Endothelial cell of umbilical vein (primary cell): Measurements from ENCODE around the gene FAM78A. TPM values are rescaled to one million over a fixed set of nuclear protein-coding genes. Genes with fewer than 3 reads are reported as not detected.
"Not testable (repeated sequence)": the region's sequence is repeated elsewhere in the genome, so short reads cannot be mapped to it uniquely, and the experiment has no call there.

Experiments
- BruUV-seq: library from RNA; stranded (reverse); fragments of 400-500 nt; replicated peaks from 2 replicates; lab custom pipeline; 2021; lab: Mats Ljungman, UMichigan
- CTCF ChIA-PET: fragments of 300-600, 350-600 bp; sonication (Branson Sonifier 250); formaldehyde crosslinking; loops from one replicate; lab custom pipeline; 2021; ENCODE audit warnings: antibody characterized with exemption, inconsistent platforms; lab: Charles Lee
- POLR2A ChIA-PET: fragments of 300-600, 350-600 bp; sonication (Branson Sonifier 250); formaldehyde crosslinking; loops from one replicate; lab custom pipeline; 2021; ENCODE audit warnings: antibody characterized with exemption, inconsistent platforms; lab: Charles Lee
- DNase-seq: peaks from one replicate; pipeline ENCODE4 v3.0.0-alpha.2; 2011; ENCODE audit warnings: low read depth, low spot score
- FAIRE-seq: peaks from 2 replicates; lab custom pipeline; 2011; peaks lifted over from hg19 to GRCh38; lab: Jason Lieb, UNC
- H2AFZ ChIP-seq: 2 replicates; pipeline ENCODE4 v1.6.0; 2012; ENCODE audit warnings: low read depth, low read length, control low read depth, inconsistent platforms
- H3K27ac ChIP-seq: 2 replicates; pipeline ENCODE4 v1.5.1; 2011; ENCODE audit warnings: low read depth, mild to moderate bottlenecking, control low read depth, low read length, moderate library complexity; ENCODE audit not compliant: insufficient read depth
- H3K27me3 ChIP-seq, 2 experiments: 2 replicates each; pipeline versions ENCODE4 v1.6.0 to v1.6.1; 2011; ENCODE audit warnings: low read length in 2 of 2, mixed read lengths in 1 of 2; ENCODE audit not compliant: control insufficient read depth in 2 of 2, insufficient read depth in 2 of 2
- H3K36me3 ChIP-seq, 2 experiments: 2 replicates in 1 of 2; 3 replicates in 1 of 2; pipeline ENCODE4 v1.5.1; 2011; ENCODE audit warnings: low read length in 2 of 2, mild to moderate bottlenecking in 1 of 2, moderate library complexity in 1 of 2; ENCODE audit not compliant: control insufficient read depth in 2 of 2, insufficient read depth in 2 of 2; ENCODE audit errors: extremely low read depth in 1 of 2
- H3K4me1 ChIP-seq: 3 replicates; pipeline ENCODE4 v1.5.1; 2011; ENCODE audit warnings: mild to moderate bottlenecking, low read length; ENCODE audit not compliant: control insufficient read depth, insufficient read depth; ENCODE audit errors: extremely low read depth
- H3K4me2 ChIP-seq: 2 replicates; pipeline ENCODE4 v1.6.1; 2011; ENCODE audit warnings: low read length, control low read depth, mixed read lengths; ENCODE audit not compliant: insufficient read depth
- H3K4me3 ChIP-seq, 3 experiments: fragments of 200-600 bp in 1 of 3; sonication (generic), shearing (Covaris generic) in 1 of 3; replicated peaks in 1 of 3; 2 replicates each; pipeline ENCODE4 v1.5.1; 2011 to 2016; ENCODE audit warnings: control low read depth in 3 of 3, low read length in 3 of 3, mild to moderate bottlenecking in 2 of 3, inconsistent platforms in 1 of 3, low read depth in 1 of 3, moderate library complexity in 1 of 3; ENCODE audit not compliant: insufficient read depth in 1 of 3
- H3K79me2 ChIP-seq: 2 replicates; pipeline ENCODE4 v1.6.0; 2012; ENCODE audit warnings: low read length, inconsistent platforms; ENCODE audit not compliant: control insufficient read depth, insufficient read depth
- H3K9ac ChIP-seq: replicated peaks from 2 replicates; pipeline ENCODE3; 2011; ENCODE audit warnings: low read length, control low read depth; ENCODE audit not compliant: insufficient read depth; ENCODE audit errors: extremely low read depth
- H3K9me1 ChIP-seq: replicated peaks from 3 replicates; pipeline ENCODE4 v1.6.0; 2011; ENCODE audit warnings: mild to moderate bottlenecking, low read length; ENCODE audit not compliant: control insufficient read depth, insufficient read depth; ENCODE audit errors: extremely low read depth
- H3K9me3 ChIP-seq: replicated peaks from 2 replicates; pipeline ENCODE4 v1.5.1; 2012; ENCODE audit warnings: low read length, inconsistent platforms; ENCODE audit not compliant: control insufficient read depth, insufficient read depth
- H4K20me1 ChIP-seq: replicated peaks from 2 replicates; pipeline ENCODE3; 2011; ENCODE audit warnings: mild to moderate bottlenecking, low read length; ENCODE audit not compliant: control insufficient read depth, insufficient read depth; ENCODE audit errors: extremely low read depth
- JUN ChIP-seq: IDR thresholded peaks from 2 replicates; pipeline ENCODE4 v1.6.1; 2011; ENCODE audit warnings: borderline replicate concordance, low read depth; ENCODE audit not compliant: insufficient read length, insufficient read depth
- POLR2A ChIP-seq: IDR thresholded peaks from 2 replicates; pipeline ENCODE4 v1.6.1; 2012; ENCODE audit warnings: low read depth, mild to moderate bottlenecking, control low read depth, low read length
- dilution Hi-C: fragments of 300-500 bp; cut with MboI; formaldehyde crosslinking; loops from one replicate; pipeline ENCODE4 v1.15.0; 2019; ENCODE audit warnings: low sequenced_read_pairs; ENCODE audit not compliant: extremely low pct_ligation_motif_present
- intact Hi-C: fragments of 100-400 bp; cut with micrococcal nuclease; formaldehyde crosslinking; loops from one replicate; pipeline ENCODE4 v1.10.0; 2022
- polyA plus RNA-seq, 4 experiments: library from polyadenylated mRNA; depleted of rRNA in 3 of 4; stranded (reverse) in 3 of 4; unstranded in 1 of 4; fragments of >200 nt; gene quantifications; 2 replicates each; pipeline versions ENCODE4 v1.2.1 to v1.2.3, GENCODE V29; 2011 to 2012; ENCODE audit warnings: missing spikeins in 1 of 4
- total RNA-seq: library from RNA; stranded (reverse); gene quantifications from 2 replicates; pipeline ENCODE4 v1.2.3, GENCODE V29; 2021

The FAM78A gene
- total and polyA plus RNA-seq, 2 donors (not counting 3 experiments of a cell fraction or from before 2014, with no cell fraction given): 34.0 to 37.4 TPM

DNA sequence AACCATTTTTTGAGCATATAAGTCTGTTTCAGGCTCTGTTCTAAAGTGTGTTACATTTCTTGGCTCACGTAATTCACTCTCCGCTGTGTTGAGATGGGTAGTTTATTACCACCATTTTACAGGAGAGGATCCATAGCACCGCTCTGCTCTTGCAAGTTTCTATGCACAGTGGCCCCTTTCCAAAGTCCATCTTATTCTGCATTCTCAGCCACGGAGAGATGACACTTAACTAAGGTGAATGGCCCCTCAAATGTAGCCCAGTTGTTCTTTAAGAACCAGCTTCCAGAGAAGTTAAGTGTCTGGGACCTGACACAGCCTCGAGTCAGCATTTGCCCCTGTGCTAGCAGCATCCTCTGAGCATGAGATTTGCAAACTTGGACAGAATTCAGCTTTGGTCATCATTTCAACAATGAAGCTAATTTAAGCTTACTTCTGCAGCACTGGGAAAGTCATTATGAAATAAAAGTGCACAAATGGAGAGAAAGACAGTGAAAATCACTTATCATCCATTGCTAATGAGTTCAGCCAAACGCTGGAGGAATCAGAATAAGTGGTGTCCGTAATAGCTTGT is 61.9 kb downstream of the FAM78A start:
- Histone ChIP-seq H3K79me2 (no peaks in the 10 kb centered on the region), H3K27ac (peak overlapping the region; percentile 65), H3K4me2 (peak overlapping the region; percentile 56), H3K4me3 (peak overlapping the region in 1 of 3 experiments; percentile 11), H3K9me3 (no peaks in the 10 kb centered on the region), H3K9ac (no peak overlapping the region), H3K36me3 (peaks cover 2% of the 10 kb centered on the region in 2 experiments), H3K4me1 (peaks cover 38% of the 10 kb centered on the region), H3K9me1 (no peaks in the 10 kb centered on the region), H4K20me1 (no peaks in the 10 kb centered on the region), H3K27me3 (no peaks in the 10 kb centered on the region), H2AFZ (no peak overlapping the region)
- DNase-seq (no peak), FAIRE-seq (no peak)
- intact Hi-C loops (no loop called here), dilution Hi-C loops (no loop called here)
- TF ChIP-seq JUN: no peak
- TF ChIP-seq POLR2A: peak; percentile 21
- POLR2A ChIA-PET: interaction anchor here (0.9 to 1.7 kb wide), 6 partner anchors 24 to 117 kb away, joined by 3 to 5 read pairs (median 4); no protein-coding TSS in a partner anchor
- CTCF ChIA-PET: interaction anchor here (0.7 to 3.4 kb wide), 16 partner anchors 9 to 136 kb away, joined by 3 to 20 read pairs (median 7); partner anchors contain the start of gene FAM78A
- BruUV-seq: no TSS peak

- H3K79me2 ChIP-seq, H3K36me3 ChIP-seq, H3K9ac ChIP-seq, intact Hi-C loops, H2AFZ ChIP-seq, H3K9me3 ChIP-seq, H3K9me1 ChIP-seq, H3K4me2 ChIP-seq, dilution Hi-C loops, H4K20me1 ChIP-seq, H3K27ac ChIP-seq, DNase-seq, POLR2A ChIA-PET, FAIRE-seq, H3K27me3 ChIP-seq, H3K4me3 ChIP-seq, BruUV-seq: not testable (repeated sequence)
- H3K4me1 ChIP-seq: peaks cover 28% of the 10 kb centered on the region
- CTCF ChIA-PET: interaction anchor here (0.6 kb wide), 1 partner anchor 10 kb away, joined by 3 read pairs; no protein-coding TSS in a partner anchor
These were observed 64.4 kb downstream of the FAM78A start for GRCh38 chr9:131211920-131212319.

Other genes with a start within 250 kb of the FAM78A start
- 35.3 and 39.7 TPM in 2 replicates for gene AIF1L, start 180.0 kb downstream of the FAM78A start, total RNA-seq
- 17.8 and 19.8 TPM in 2 replicates for gene AIF1L, start 180.0 kb downstream of the FAM78A start, polyA plus RNA-seq
- gene NUP214, start 150.9 kb downstream of the FAM78A start, total RNA-seq: 58.1 and 65.9 TPM in 2 replicates
- gene NUP214, start 150.9 kb downstream of the FAM78A start, polyA plus RNA-seq: 28.7 and 31.1 TPM in 2 replicates
- gene PLPP7, start 13.2 kb upstream of the FAM78A start, total RNA-seq: 0.83 and 2.1 TPM in 2 replicates
- 2.7 and 3.8 TPM in 2 replicates for gene PLPP7, start 13.2 kb upstream of the FAM78A start, polyA plus RNA-seq
- gene PRRC2B, start 117.6 kb upstream of the FAM78A start, total RNA-seq: 248 and 256 TPM in 2 replicates
- gene PRRC2B, start 117.6 kb upstream of the FAM78A start, polyA plus RNA-seq: 35.6 and 38.5 TPM in 2 replicates
- gene POMT1, start 226.4 kb upstream of the FAM78A start, total RNA-seq: 39.1 and 44.7 TPM in 2 replicates
- 53.9 and 55.6 TPM in 2 replicates for gene POMT1, start 226.4 kb upstream of the FAM78A start, polyA plus RNA-seq